OCI-LY7 (cell line): ENCODE results near the gene PLA2R1. TPM values are rescaled to one million over a fixed set of nuclear protein-coding genes. Genes with fewer than 3 reads are reported as not detected.

ENCODE experiments used
- BruUV-seq: library from RNA; stranded (reverse); fragments of 400-500 nt; replicated peaks from 2 replicates; lab custom pipeline; 2021; lab: Mats Ljungman, UMichigan
- CTCF ChIA-PET: fragments of 300-600 bp; sonication (Branson Sonifier 250); formaldehyde crosslinking; loops from one replicate; lab custom pipeline; 2022; ENCODE audit warnings: antibody characterized with exemption; ENCODE audit not compliant: unreplicated experiment; lab: Charles Lee
- POLR2A ChIA-PET: fragments of 300-600 bp; sonication (Branson Sonifier 250); formaldehyde crosslinking; loops from one replicate; lab custom pipeline; 2022; ENCODE audit warnings: antibody characterized with exemption; lab: Charles Lee
- DNase-seq: peaks from one replicate; pipeline ENCODE4 v3.0.0-alpha.2; 2015; ENCODE audit warnings: low spot score
- H2AFZ ChIP-seq: fragments of 200-600 bp; sonication (generic), shearing (Covaris generic); 2 replicates; pipeline ENCODE4 v1.6.1; 2014; ENCODE audit warnings: mild to moderate bottlenecking, antibody characterized with exemption, low read length, moderate library complexity
- H3K27ac ChIP-seq: fragments of 200-600 bp; sonication (generic); 2 replicates; pipeline ENCODE4 v1.5.1; 2014; ENCODE audit warnings: mixed run types, low read depth, mild to moderate bottlenecking, moderate library complexity, low read length, inconsistent platforms; ENCODE audit not compliant: poor library complexity, severe bottlenecking
- H3K36me3 ChIP-seq: fragments of 200-600 bp; sonication (generic); 2 replicates; pipeline ENCODE4 v1.6.1; 2014; ENCODE audit warnings: mild to moderate bottlenecking, antibody characterized with exemption, low read length, moderate library complexity, mixed read lengths; ENCODE audit not compliant: insufficient read depth
- H3K4me1 ChIP-seq: fragments of 200-600 bp; sonication (generic); 2 replicates; pipeline ENCODE4 v1.5.1; 2014; ENCODE audit warnings: mild to moderate bottlenecking, low read length; ENCODE audit not compliant: insufficient read depth, poor library complexity, severe bottlenecking
- H3K4me2 ChIP-seq: fragments of 200-600 bp; sonication (generic); 2 replicates; pipeline ENCODE4 v1.6.1; 2014; ENCODE audit warnings: mild to moderate bottlenecking, low read length
- H3K4me3 ChIP-seq: fragments of 200-600 bp; sonication (generic); 2 replicates; pipeline ENCODE4 v1.5.1; 2014; ENCODE audit warnings: mild to moderate bottlenecking, low read depth, low read length; ENCODE audit not compliant: poor library complexity, severe bottlenecking
- H3K79me2 ChIP-seq: fragments of 200-600 bp; sonication (generic); 2 replicates; pipeline ENCODE4 v1.6.1; 2016; ENCODE audit warnings: low read depth, mild to moderate bottlenecking, low read length, moderate library complexity, mixed read lengths; ENCODE audit not compliant: insufficient read depth
- H3K9me2 ChIP-seq: fragments of 200-600 bp; sonication (generic); 2 replicates; pipeline ENCODE4 v1.6.1; 2016; ENCODE audit warnings: mild to moderate bottlenecking, low read length, mixed read lengths; ENCODE audit not compliant: insufficient read depth
- H3K9me3 ChIP-seq: fragments of 200-600 bp; sonication (generic); 2 replicates; pipeline ENCODE4 v1.6.1; 2014; ENCODE audit warnings: mild to moderate bottlenecking, mixed run types, low read length, mixed read lengths
- H4K20me1 ChIP-seq: fragments of 200-600 bp; sonication (generic); 2 replicates; pipeline ENCODE4 v1.6.1; 2014; ENCODE audit warnings: mild to moderate bottlenecking, antibody characterized with exemption, low read length, moderate library complexity, mixed read lengths; ENCODE audit not compliant: insufficient read depth
- EZH2phosphoT487 ChIP-seq: fragments of 200-600 bp; sonication (generic); IDR thresholded peaks from 2 replicates; pipeline ENCODE4 v1.6.1; 2018; ENCODE audit warnings: low read depth, borderline replicate concordance, mild to moderate bottlenecking, mixed run types, antibody characterized with exemption, low read length, moderate library complexity, mixed read lengths
- intact Hi-C: fragments of 100-400 bp; cut with micrococcal nuclease; formaldehyde crosslinking; loops from one replicate; pipeline ENCODE4 v1.10.0; 2022; ENCODE audit not compliant: unreplicated experiment
- total RNA-seq, 2 experiments: library from RNA; depleted of rRNA in 1 of 2; stranded (reverse); fragments of >200 nt in 1 of 2; shearing (Covaris generic) in 1 of 2; gene quantifications; 2 replicates each; pipeline ENCODE4 v1.2.3, GENCODE V29; 2014 to 2022
- TF ChIP-seq, protein P1 (sequence below): fragments of 200-600 bp; sonication (generic); conservative IDR thresholded peaks from 2 replicates; pipeline ENCODE4 v1.5.1; 2014; ENCODE audit warnings: mild to moderate bottlenecking, antibody characterized with exemption, low read length, moderate library complexity, mixed read lengths

The PLA2R1 gene
- total RNA-seq, 2 experiments from 2014 or later = not detected

DNA sequence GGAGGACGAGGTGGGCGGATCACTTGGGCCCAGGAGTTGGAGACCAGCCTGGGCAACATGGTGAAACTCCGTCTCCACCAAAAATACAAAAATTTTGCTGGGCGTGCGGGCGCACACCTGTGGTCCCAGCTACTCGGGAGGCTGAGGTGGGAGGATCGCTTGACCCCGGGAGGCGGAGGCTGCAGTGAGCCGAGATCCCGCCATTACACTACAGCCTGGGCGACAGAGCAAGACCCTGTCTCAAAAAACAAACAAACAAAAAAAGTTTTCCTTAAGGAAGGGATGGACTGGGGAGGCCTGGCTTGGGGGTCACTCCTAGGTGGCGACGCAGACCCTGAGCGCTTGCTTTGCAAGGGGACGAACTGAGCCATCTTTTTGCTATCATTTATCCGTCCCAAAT lies 882 bp downstream of the PLA2R1 start:
- no peak overlapping the region for H2AFZ ChIP-seq
- H3K9me2 ChIP-seq = no peaks in the 10 kb centered on the region
- no peak overlapping the region for H3K4me3 ChIP-seq
- H3K36me3 ChIP-seq = no peaks in the 10 kb centered on the region
- H3K27ac ChIP-seq = no peak overlapping the region
- no TSS peak for BruUV-seq
- no peaks in the 10 kb centered on the region for H3K9me3 ChIP-seq
- intact Hi-C loops = no loop called here
- no peak for TF ChIP-seq EZH2phosphoT487
- TF ChIP-seq, protein P1, sequence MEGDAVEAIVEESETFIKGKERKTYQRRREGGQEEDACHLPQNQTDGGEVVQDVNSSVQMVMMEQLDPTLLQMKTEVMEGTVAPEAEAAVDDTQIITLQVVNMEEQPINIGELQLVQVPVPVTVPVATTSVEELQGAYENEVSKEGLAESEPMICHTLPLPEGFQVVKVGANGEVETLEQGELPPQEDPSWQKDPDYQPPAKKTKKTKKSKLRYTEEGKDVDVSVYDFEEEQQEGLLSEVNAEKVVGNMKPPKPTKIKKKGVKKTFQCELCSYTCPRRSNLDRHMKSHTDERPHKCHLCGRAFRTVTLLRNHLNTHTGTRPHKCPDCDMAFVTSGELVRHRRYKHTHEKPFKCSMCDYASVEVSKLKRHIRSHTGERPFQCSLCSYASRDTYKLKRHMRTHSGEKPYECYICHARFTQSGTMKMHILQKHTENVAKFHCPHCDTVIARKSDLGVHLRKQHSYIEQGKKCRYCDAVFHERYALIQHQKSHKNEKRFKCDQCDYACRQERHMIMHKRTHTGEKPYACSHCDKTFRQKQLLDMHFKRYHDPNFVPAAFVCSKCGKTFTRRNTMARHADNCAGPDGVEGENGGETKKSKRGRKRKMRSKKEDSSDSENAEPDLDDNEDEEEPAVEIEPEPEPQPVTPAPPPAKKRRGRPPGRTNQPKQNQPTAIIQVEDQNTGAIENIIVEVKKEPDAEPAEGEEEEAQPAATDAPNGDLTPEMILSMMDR = no peak
- POLR2A ChIA-PET = no interaction called here
- no peaks in the 10 kb centered on the region for H3K79me2 ChIP-seq
- H3K4me2 ChIP-seq = no peak overlapping the region
- no peaks in the 10 kb centered on the region for H3K4me1 ChIP-seq
- no peaks in the 10 kb centered on the region for H4K20me1 ChIP-seq
- DNase-seq = no peak
- CTCF ChIA-PET = no interaction called here

DNA sequence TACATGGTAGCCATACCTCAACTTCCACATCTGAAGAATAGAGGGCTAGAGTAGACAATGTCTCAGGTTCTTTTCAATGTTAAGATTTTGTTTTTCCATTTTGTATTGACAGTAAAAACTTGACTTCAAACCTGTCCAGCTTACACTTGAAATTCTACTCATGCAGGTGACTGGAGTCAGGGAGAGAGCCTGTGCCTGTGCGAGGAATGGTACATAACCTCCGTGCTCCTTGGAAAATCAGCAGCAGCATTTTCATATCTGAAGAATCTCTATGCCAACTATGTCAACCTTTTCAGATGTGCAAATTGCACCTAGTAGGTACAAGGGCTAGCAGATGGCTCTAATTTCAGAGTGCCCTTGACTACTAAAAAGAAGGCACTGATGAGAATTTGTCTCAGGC lies 2.1 kb downstream of the PLA2R1 start:
- intact Hi-C loops = no loop called here
- Histone ChIP-seq H2AFZ (no peak overlapping the region), H3K4me2 (no peak overlapping the region), H3K79me2 (no peaks in the 10 kb centered on the region), H3K9me2 (no peaks in the 10 kb centered on the region), H3K9me3 (no peaks in the 10 kb centered on the region), H3K4me3 (no peak overlapping the region), H3K4me1 (no peaks in the 10 kb centered on the region), H3K27ac (no peak overlapping the region), H3K36me3 (no peaks in the 10 kb centered on the region), H4K20me1 (no peaks in the 10 kb centered on the region)
- no peak for TF ChIP-seq EZH2phosphoT487
- TF ChIP-seq, protein P1 = no peak
- ChIA-PET POLR2A (no interaction called here), CTCF (no interaction called here)
- no peak for DNase-seq
- BruUV-seq = no TSS peak

- BruUV-seq = no TSS peak
- TF ChIP-seq, protein P1 = no peak
- TF ChIP-seq EZH2phosphoT487 = no peak
- H3K4me2 ChIP-seq = no peak overlapping the region
- no peaks in the 10 kb centered on the region for H3K79me2 ChIP-seq
- H3K4me3 ChIP-seq = no peak overlapping the region
- H3K9me2 ChIP-seq = no peaks in the 10 kb centered on the region
- H3K36me3 ChIP-seq = no peaks in the 10 kb centered on the region
- H3K9me3 ChIP-seq = no peaks in the 10 kb centered on the region
- ChIA-PET POLR2A (interaction anchor here (0.6 kb wide), 2 partner anchors 19 to 760 kb away, joined by 3 read pairs; no protein-coding TSS in a partner anchor), CTCF (no interaction called here)
- no peak overlapping the region for H3K27ac ChIP-seq
- intact Hi-C loops = no loop called here
- DNase-seq = no peak
- no peaks in the 10 kb centered on the region for H4K20me1 ChIP-seq
- H3K4me1 ChIP-seq = no peaks in the 10 kb centered on the region
- no peak overlapping the region for H2AFZ ChIP-seq
Measured at GRCh38 chr2:160057356-160057755, 5.1 kb downstream of the PLA2R1 start.
